ENCODE results near the gene MFGE8. TPM values are rescaled to one million over a fixed set of nuclear protein-coding genes. Genes with fewer than 3 reads are reported as not detected.

Gene MFGE8, protein sequence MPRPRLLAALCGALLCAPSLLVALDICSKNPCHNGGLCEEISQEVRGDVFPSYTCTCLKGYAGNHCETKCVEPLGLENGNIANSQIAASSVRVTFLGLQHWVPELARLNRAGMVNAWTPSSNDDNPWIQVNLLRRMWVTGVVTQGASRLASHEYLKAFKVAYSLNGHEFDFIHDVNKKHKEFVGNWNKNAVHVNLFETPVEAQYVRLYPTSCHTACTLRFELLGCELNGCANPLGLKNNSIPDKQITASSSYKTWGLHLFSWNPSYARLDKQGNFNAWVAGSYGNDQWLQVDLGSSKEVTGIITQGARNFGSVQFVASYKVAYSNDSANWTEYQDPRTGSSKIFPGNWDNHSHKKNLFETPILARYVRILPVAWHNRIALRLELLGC
- polyA plus RNA-seq, result 2.0 TPM in 1 of 2 replicates, not detected in the other

DNA sequence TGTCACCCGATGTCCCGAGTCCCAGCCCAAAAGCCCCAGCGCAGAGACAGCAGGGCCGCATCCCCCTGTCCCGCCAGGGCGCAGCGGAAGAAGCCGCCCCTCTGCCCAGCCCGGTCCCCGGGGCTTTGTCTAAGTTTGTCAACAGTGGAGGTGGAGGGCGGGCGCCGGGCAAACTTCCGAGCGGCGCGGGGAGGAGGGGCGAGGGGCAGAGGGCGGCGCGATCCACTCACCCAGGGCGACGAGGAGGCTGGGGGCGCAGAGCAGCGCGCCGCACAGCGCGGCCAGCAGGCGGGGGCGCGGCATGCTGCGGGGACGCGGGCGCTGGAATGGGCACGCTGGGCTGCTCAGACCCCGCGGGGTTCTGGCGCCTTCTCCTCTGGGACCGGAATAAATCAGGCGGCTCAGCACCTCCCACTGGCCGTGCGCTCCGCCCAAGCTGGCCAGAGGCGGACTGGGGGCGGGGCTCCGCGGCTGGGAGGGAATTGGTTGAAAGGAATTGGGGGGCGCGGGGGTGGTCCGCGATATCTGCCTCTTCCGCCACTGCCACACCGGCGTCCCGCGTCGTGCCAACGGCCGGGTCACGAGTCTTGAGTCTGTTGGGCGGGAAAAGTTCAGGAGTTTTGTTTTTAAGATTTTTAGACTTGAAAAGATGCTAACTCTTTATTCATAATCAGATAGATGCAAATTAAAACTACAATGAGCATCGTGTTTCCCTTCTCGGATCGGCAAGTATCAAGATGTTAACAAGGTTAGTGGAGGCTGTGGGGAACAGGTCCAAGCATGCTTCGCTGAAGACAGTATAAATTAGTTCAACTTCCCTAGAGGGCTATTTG lies at the start of gene MFGE8:
MFGE8 (minus strand) TSS at position 363 of the 833 bp plus-strand sequence; CDS start at position 303, 60 bp downstream.

DNA sequence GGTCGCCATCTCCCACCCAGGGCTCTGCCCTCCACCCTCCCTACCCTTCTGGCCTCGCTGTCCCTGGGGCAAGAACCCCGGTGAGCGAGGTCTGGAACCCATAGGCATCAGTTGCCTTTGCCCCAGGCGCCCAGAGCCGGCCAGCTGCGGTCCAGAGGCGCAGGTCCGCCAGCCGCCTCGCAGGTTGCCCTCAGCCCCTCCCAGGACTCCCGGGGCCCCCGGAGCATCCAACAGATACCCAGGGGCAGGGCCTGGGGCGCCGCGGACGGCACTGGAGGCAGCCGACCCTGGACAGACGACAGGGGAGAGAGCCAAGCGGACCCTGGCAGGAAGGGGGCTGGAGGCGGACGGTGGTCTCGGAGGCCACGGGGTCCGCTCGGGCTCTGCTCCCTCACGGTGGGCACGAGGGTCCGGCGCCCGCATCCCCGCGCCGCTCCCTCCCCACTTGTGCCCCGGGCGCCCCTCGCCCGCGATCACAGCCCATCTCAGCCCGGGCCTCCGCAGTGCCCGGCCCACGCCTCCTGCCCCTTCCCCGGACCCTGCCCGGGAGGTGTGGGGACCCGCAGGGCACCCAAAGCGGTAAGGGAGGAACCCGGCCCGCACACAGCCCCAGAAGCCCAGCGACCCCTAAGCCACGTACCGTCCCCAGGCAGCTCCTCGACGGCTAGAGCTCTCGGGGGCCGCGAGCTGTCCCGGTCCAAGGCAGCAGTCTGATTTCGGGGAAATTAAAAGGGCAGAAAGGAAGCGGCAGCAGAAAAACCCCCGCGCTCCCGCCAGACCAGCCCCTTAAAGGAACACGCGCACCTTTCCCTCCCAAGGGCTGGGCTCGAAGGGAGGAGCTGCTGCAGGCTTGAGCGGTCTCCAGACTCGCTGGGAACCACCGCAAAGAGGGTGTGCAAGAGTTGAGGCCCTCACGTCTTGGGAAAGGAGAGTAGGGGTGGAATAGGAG lies 18.1 kb downstream of the MFGE8 start, which contains the start of gene HAPLN3:
HAPLN3 (minus strand) TSS at position 726 of the 949 bp plus-strand sequence. CDS start 8,246 bp downstream, outside the sequence.

Other genes with a start within 250 kb of the MFGE8 start
- gene ACAN, start 109.9 kb downstream of the MFGE8 start, polyA plus RNA-seq, result not detected in 2 replicates
- not detected in 2 replicates for gene HAPLN3, start 17.8 kb downstream of the MFGE8 start, polyA plus RNA-seq
- gene ABHD2, start 175.1 kb upstream of the MFGE8 start, polyA plus RNA-seq, result 12.1 and 18.8 TPM in 2 replicates